ENCODE measurements around the gene ARHGEF11.

ARHGEF11 gene

GRCh38 chr1:156892190-156893047 lies 153.1 kb downstream of the ARHGEF11 start:
- peak; percentile 86 for DNase-seq

- DNase-seq = peak; percentile 62
These were observed 155.6 kb downstream of the ARHGEF11 start for GRCh38 chr1:156889802-156890580.

GRCh38 chr1:156887734-156888133 lies 157.8 kb downstream of the ARHGEF11 start:
- no peak for DNase-seq

- no peak for DNase-seq
These were observed 158.2 kb downstream of the ARHGEF11 start for GRCh38 chr1:156887317-156887716.

- DNase-seq = no peak
These were observed 158.8 kb downstream of the ARHGEF11 start for GRCh38 chr1:156886583-156887281.

- DNase-seq = no peak
These were observed 159.6 kb downstream of the ARHGEF11 start for GRCh38 chr1:156885880-156886355.

- DNase-seq = no peak
These were observed 160.2 kb downstream of the ARHGEF11 start for GRCh38 chr1:156885314-156885713.

All from CD4-positive, alpha-beta T cell treated with Interleukin-10 for 1 hour (primary cell).